ENCODE data around the gene CGB3. TPM values are rescaled to one million over a fixed set of nuclear protein-coding genes. Genes with fewer than 3 reads are reported as not detected.

The CGB3 gene
- polyA plus RNA-seq, 1 of the 3 experiments (the other 2 are of a cell fraction): 0.10 TPM

GRCh38 chr19:49069026-49069425 is 44.9 kb upstream of the CGB3 start:
- Histone ChIP-seq H3F3A (replicated peaks; ENCODE audit: insufficient read depth) (peaks cover 11% of the 10 kb centered on the region), H2AFZ (ENCODE audit: low read depth) (no peak overlapping the region), H3K9me3 (no peaks in the 10 kb centered on the region), H3K36me3 (replicated peaks in 1 of 2; ENCODE audit: control insufficient read depth in 1 of 2, insufficient read depth in 2 of 2, low read length in 1 of 2) (no peaks in the 10 kb centered on the region), H3K9ac (no peak overlapping the region), H4K20me1 (ENCODE audit: insufficient read depth) (no peaks in the 10 kb centered on the region), H3K4me1 (ENCODE audit: control insufficient read depth in 1 of 2, insufficient read depth in 2 of 2, low read depth in 1 of 2, low read length in 1 of 2) (peaks cover 0 to 8% of the 10 kb centered on the region in 2 experiments; a peak in 1 of 4 replicates), H3K27ac (ENCODE audit: low read depth in 2 of 2, low read length in 1 of 2) (peak overlapping the region in 1 of 2 experiments; percentile 22; a peak in 1 of 4 replicates), H3K4me2 (no peak overlapping the region), H3K9me2 (no peaks in the 10 kb centered on the region), H3K79me2 (ENCODE audit: insufficient read depth) (peaks cover 3% of the 10 kb centered on the region; the same call in 1 of the 2 replicates), H3K27me3 (ENCODE audit: insufficient read depth) (peaks cover 8% of the 10 kb centered on the region; the same call in 1 of the 2 replicates), H3K4me3 (ENCODE audit: low read depth in 2 of 2, low read length in 1 of 2) (no peak overlapping the region)
- ChIA-PET CTCF (interaction anchor here (1.4 to 2.6 kb wide), 6 partner anchors 9 to 140 kb away, joined by 5 to 14 read pairs (median 6); partner anchors contain the start of gene CGB7), POLR2A (no interaction called here)
- no peak for TF ChIP-seq NRF1 (IDR thresholded peaks at IDR 0.05; ENCODE audit: low read depth, low read length)
- no peak for TF ChIP-seq RXRA (IDR thresholded peaks at IDR 0.05; ENCODE audit: borderline replicate concordance, low read depth)
- TF ChIP-seq MAX (IDR thresholded peaks at IDR 0.05; ENCODE audit: low read depth): no peak
- TF ChIP-seq JUND (IDR thresholded peaks at IDR 0.05): no peak
- no peak for TF ChIP-seq RFX5 (IDR thresholded peaks at IDR 0.05; ENCODE audit: low read length)
- TF ChIP-seq IRF3 (IDR thresholded peaks at IDR 0.05; ENCODE audit: low read depth, low read length): no peak
- TF ChIP-seq GABPA (IDR thresholded peaks at IDR 0.05; ENCODE audit: low read depth): no peak
- no peak for TF ChIP-seq PBX3 (IDR thresholded peaks at IDR 0.05)
- TF ChIP-seq TCF12 (IDR thresholded peaks at IDR 0.05): no peak
- no peak for TF ChIP-seq TEAD4 (IDR thresholded peaks at IDR 0.05; ENCODE audit: borderline replicate concordance, insufficient read depth)
- no peak for TF ChIP-seq REST (IDR thresholded peaks at IDR 0.05; ENCODE audit: low read depth, low read length)
- no peak for TF ChIP-seq RAD21 (IDR thresholded peaks at IDR 0.05; ENCODE audit: low read length)
- no peak for TF ChIP-seq MEF2A (IDR thresholded peaks at IDR 0.05; ENCODE audit: borderline replicate concordance, low read depth)
- TF ChIP-seq MXI1 (IDR thresholded peaks at IDR 0.05; ENCODE audit: low read depth, low read length): no peak
- TF ChIP-seq TAF1 (IDR thresholded peaks at IDR 0.05; ENCODE audit: borderline replicate concordance, low read depth, low read length): no peak
- TF ChIP-seq FOXM1 (IDR thresholded peaks at IDR 0.05; ENCODE audit: low read depth): no peak
- WGBS (ENCODE audit: low lambda C conversion rate): 75% methylated on average over 7 of the region's 9 CpGs
- DNase-seq: no peak
